Transverse colon (tissue), 4 donors: ENCODE measurements around the gene SNX32. TPM values are rescaled to one million over a fixed set of nuclear protein-coding genes. Genes with fewer than 3 reads are reported as not detected.

Source experiments
- DNase-seq: peaks from one replicate; pipeline ENCODE4 v3.0.0-alpha.2; 2019
- H3K27ac ChIP-seq, 4 donors: fragments of 200-600 bp; sonication (generic); 2 replicates each; pipeline ENCODE4 v1.5.1; 2016 to 2018; ENCODE audit warnings: inconsistent platforms in 4 of 4
- H3K27me3 ChIP-seq: fragments of 200-600 bp; sonication (generic); 2 replicates; pipeline ENCODE4 v1.5.1; 2017; ENCODE audit warnings: inconsistent platforms
- H3K36me3 ChIP-seq, 4 donors: fragments of 200-600 bp; sonication (generic); 2 replicates each; pipeline ENCODE4 v1.5.1; 2017 to 2019; ENCODE audit warnings: inconsistent platforms in 4 of 4
- H3K4me1 ChIP-seq, 4 donors: fragments of 200-600 bp; sonication (generic); 2 replicates each; pipeline ENCODE4 v1.5.1; 2017 to 2020; ENCODE audit warnings: inconsistent platforms in 4 of 4
- H3K4me3 ChIP-seq, 4 donors: fragments of 200-600 bp; sonication (generic); 1 replicate in 1 of 4; 2 replicates in 3 of 4; pipeline versions ENCODE4 v1.5.1 to v1.6.1; 2017 to 2019; ENCODE audit warnings: inconsistent platforms in 4 of 4
- H3K9me3 ChIP-seq, 2 donors: fragments of 200-600 bp; sonication (generic); 2 replicates each; pipeline ENCODE4 v1.5.1; 2017 to 2019; ENCODE audit warnings: inconsistent platforms in 2 of 2
- CTCF ChIP-seq, 5 experiments: fragments of 200-600 bp in 3 of 5; fragments of 450-650 bp in 2 of 5; sonication (generic) in 3 of 5; IDR thresholded peaks; 1 replicate in 2 of 5; 2 replicates in 3 of 5; pipeline ENCODE4 v1.5.1; 2016 to 2017; ENCODE audit warnings: antibody characterized with exemption in 5 of 5, inconsistent platforms in 3 of 5, mild to moderate bottlenecking in 2 of 5, moderate library complexity in 1 of 5
- EP300 ChIP-seq: sonication (generic); formaldehyde crosslinking; IDR thresholded peaks from one replicate; pipeline ENCODE4 v1.6.1; 2017; ENCODE audit warnings: antibody characterized with exemption, low read depth
- POLR2A ChIP-seq: fragments of 450-650 bp; IDR thresholded peaks from one replicate; pipeline ENCODE4 v1.6.1; 2016; ENCODE audit warnings: antibody characterized with exemption, mild to moderate bottlenecking, moderate library complexity
- POLR2AphosphoS5 ChIP-seq, 3 donors: sonication (generic); formaldehyde crosslinking; IDR thresholded peaks; one replicate each; pipeline ENCODE4 v1.6.1; 2016; ENCODE audit warnings: antibody characterized with exemption in 3 of 3
- WGBS, 2 donors: methylation state at CpG; one replicate each; pipeline ENCODE4 v1.1.5; 2018; ENCODE audit warnings: low coverage in 1 of 2; 5-methylcytosine and 5-hydroxymethylcytosine counted together
- in situ Hi-C, 4 donors: fragments of 200-750 bp; cut with MboI; loops; one replicate each; pipeline versions ENCODE4 v1.15.0 to v1.15.1; 2017; ENCODE audit warnings: low sequenced_read_pairs in 3 of 4, low pct_ligation_motif_present in 1 of 4, low pct_unique_long_range_greater_than_20kb in 1 of 4
- intact Hi-C: fragments of 100-400 bp; cut with DNase I; formaldehyde crosslinking; loops from one replicate; pipeline ENCODE4 v1.15.1; 2023; ENCODE audit warnings: low total_unique reads
- total RNA-seq, 4 donors: library from RNA; depleted of rRNA; stranded (reverse); fragments of >200 nt; gene quantifications; one replicate each; pipeline ENCODE4 v1.1.0, GENCODE V29; 2016

SNX32 gene
- total RNA-seq, 4 donors from 2014 or later = 0.60 to 10.0 (median 1.6) TPM; not detected in 1

DNA sequence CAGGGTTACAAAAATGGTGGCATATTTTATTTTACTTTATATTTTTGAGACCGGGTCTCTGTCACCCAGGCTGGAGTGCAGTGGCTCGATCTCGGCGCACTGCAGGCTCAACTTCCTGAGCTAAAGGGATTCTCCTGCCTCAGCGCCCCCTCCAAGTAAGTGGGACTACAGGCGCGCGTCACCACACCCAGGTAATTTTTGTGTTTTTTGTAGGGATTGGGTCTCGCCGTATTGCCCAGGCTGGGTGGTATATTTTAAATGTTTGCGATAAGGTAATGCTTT, 67.1 kb downstream of the SNX32 start:
- peaks cover 21% of the 10 kb centered on the region for H3K27me3 ChIP-seq
- no peaks in the 10 kb centered on the region for H3K36me3 ChIP-seq
- 64% methylated on average over 11 of the region's 11 CpGs; no CpG with 5 or more reads in 1 of the 2 donors for WGBS, 2 donors
- TF ChIP-seq POLR2A (no peak), CTCF (IDR thresholded peaks at IDR 0.05) (no peak), EP300 (no peak), POLR2AphosphoS5 (IDR thresholded peaks at IDR 0.05) (no peak)
- DNase-seq = no peak
- intact Hi-C loops = no loop called here
- in situ Hi-C loops = no loop called here
- H3K4me3 ChIP-seq = peak overlapping the region in 1 of 4 donors; percentile 61
- peak overlapping the region; percentile 56 to 78 (median 70) for H3K27ac ChIP-seq
- H3K4me1 ChIP-seq = peaks cover 6 to 22% (median 19%) of the 10 kb centered on the region in 4 donors
- H3K9me3 ChIP-seq = no peaks in the 10 kb centered on the region

- H3K4me1 ChIP-seq = peaks cover 6 to 22% (median 19%) of the 10 kb centered on the region in 4 donors
- H3K9me3 ChIP-seq = no peaks in the 10 kb centered on the region
- intact Hi-C loops (no loop called here), in situ Hi-C loops (no loop called here)
- 50% methylated on average over 2 of the region's 5 CpGs; no CpG with 5 or more reads in 1 of the 2 donors for WGBS, 2 donors
- H3K36me3 ChIP-seq = no peaks in the 10 kb centered on the region
- no peak overlapping the region for H3K4me3 ChIP-seq
- peaks cover 21% of the 10 kb centered on the region for H3K27me3 ChIP-seq
- H3K27ac ChIP-seq = no peak overlapping the region
- TF ChIP-seq POLR2A = no peak
- TF ChIP-seq POLR2AphosphoS5 (IDR thresholded peaks at IDR 0.05) = no peak
- no peak for TF ChIP-seq CTCF (IDR thresholded peaks at IDR 0.05)
- no peak for TF ChIP-seq EP300
- DNase-seq = no peak
Measured at GRCh38 chr11:65903068-65903481, 69.3 kb downstream of the SNX32 start.

Other genes with a start within 250 kb of the SNX32 start
- 1 to 10 TPM in 1 of 4 donors, under 1 TPM in 1, not detected in 2; 0.27 to 1.6 TPM for gene KCNK7, start 238.2 kb upstream of the SNX32 start, total RNA-seq
- gene MAP3K11, start 219.7 kb upstream of the SNX32 start, total RNA-seq = 100 to 1,000 TPM in 2 of 4 donors, 10 to 100 TPM in 2; 82.3 to 211 (median 94.8) TPM
- gene PCNX3, start 218.2 kb upstream of the SNX32 start, total RNA-seq = 10 to 100 TPM; 56.4 to 89.0 (median 62.4) TPM
- gene SIPA1, start 195.9 kb upstream of the SNX32 start, total RNA-seq = 100 to 1,000 TPM in 1 of 4 donors, 10 to 100 TPM in 3; 22.4 to 174 (median 30.9) TPM
- 10 to 100 TPM; 45.8 to 95.8 (median 58.4) TPM for gene RELA, start 171.0 kb upstream of the SNX32 start, total RNA-seq
- gene KAT5, start 121.7 kb upstream of the SNX32 start, total RNA-seq = 100 to 1,000 TPM in 1 of 4 donors, 10 to 100 TPM in 3; 51.6 to 203 (median 74.1) TPM
- gene RNASEH2C, start 113.2 kb upstream of the SNX32 start, total RNA-seq = 100 to 1,000 TPM in 2 of 4 donors, 10 to 100 TPM in 2; 70.2 to 231 (median 111) TPM
- 10 to 100 TPM; 24.9 to 33.7 (median 28.2) TPM for gene AP5B1, start 53.0 kb upstream of the SNX32 start, total RNA-seq
- 10 to 100 TPM; 19.9 to 44.8 (median 33.8) TPM for gene OVOL1, start 46.9 kb upstream of the SNX32 start, total RNA-seq
- 1,000 to 10,000 TPM; 1,308 to 1,852 (median 1,703) TPM for gene CFL1, start 24.2 kb downstream of the SNX32 start, total RNA-seq
- gene MUS81, start 26.5 kb downstream of the SNX32 start, total RNA-seq = 100 to 1,000 TPM in 1 of 4 donors, 10 to 100 TPM in 3; 58.3 to 191 (median 81.2) TPM
- gene EFEMP2, start 38.8 kb downstream of the SNX32 start, total RNA-seq = 10 to 100 TPM; 15.2 to 34.4 (median 25.1) TPM
- gene CTSW, start 45.9 kb downstream of the SNX32 start, total RNA-seq = 1 to 10 TPM in 2 of 4 donors, not detected in 2; 1.1 to 1.8 TPM
- gene FIBP, start 54.5 kb downstream of the SNX32 start, total RNA-seq = 10 to 100 TPM; 53.4 to 82.6 (median 75.9) TPM
- gene CCDC85B, start 56.7 kb downstream of the SNX32 start, total RNA-seq = 100 to 1,000 TPM in 1 of 4 donors, 10 to 100 TPM in 2, 1 to 10 TPM in 1; 7.9 to 140 (median 23.1) TPM
- gene FOSL1, start 66.4 kb downstream of the SNX32 start, total RNA-seq = 10 to 100 TPM in 1 of 4 donors, 1 to 10 TPM in 1, not detected in 2; 1.2 to 11.6 TPM
- 10 to 100 TPM; 15.2 to 59.5 (median 22.8) TPM for gene C11orf68, start 85.1 kb downstream of the SNX32 start, total RNA-seq
- gene DRAP1, start 85.5 kb downstream of the SNX32 start, total RNA-seq = 10 to 100 TPM; 15.7 to 63.2 (median 57.0) TPM
- gene TSGA10IP, start 111.5 kb downstream of the SNX32 start, total RNA-seq = not detected
- 10 to 100 TPM; 31.8 to 76.3 (median 34.3) TPM for gene SART1, start 127.8 kb downstream of the SNX32 start, total RNA-seq
- gene EIF1AD, start 168.2 kb downstream of the SNX32 start, total RNA-seq = 10 to 100 TPM; 14.6 to 82.6 (median 31.2) TPM
- 10 to 100 TPM; 27.9 to 79.7 (median 34.0) TPM for gene BANF1, start 168.5 kb downstream of the SNX32 start, total RNA-seq
- gene CST6, start 178.0 kb downstream of the SNX32 start, total RNA-seq = not detected
- not detected for gene CATSPER1, start 192.5 kb downstream of the SNX32 start, total RNA-seq
- not detected for gene GAL3ST3, start 215.2 kb downstream of the SNX32 start, total RNA-seq
- gene SF3B2, start 218.4 kb downstream of the SNX32 start, total RNA-seq = 100 to 1,000 TPM in 3 of 4 donors, 10 to 100 TPM in 1; 71.8 to 152 (median 137) TPM
- 10 to 100 TPM in 3 of 4 donors, 1 to 10 TPM in 1; 9.8 to 52.0 (median 27.2) TPM for gene PACS1, start 236.3 kb downstream of the SNX32 start, total RNA-seq